Measurements from ENCODE around the gene DICER1.

DICER1 gene

DNA sequence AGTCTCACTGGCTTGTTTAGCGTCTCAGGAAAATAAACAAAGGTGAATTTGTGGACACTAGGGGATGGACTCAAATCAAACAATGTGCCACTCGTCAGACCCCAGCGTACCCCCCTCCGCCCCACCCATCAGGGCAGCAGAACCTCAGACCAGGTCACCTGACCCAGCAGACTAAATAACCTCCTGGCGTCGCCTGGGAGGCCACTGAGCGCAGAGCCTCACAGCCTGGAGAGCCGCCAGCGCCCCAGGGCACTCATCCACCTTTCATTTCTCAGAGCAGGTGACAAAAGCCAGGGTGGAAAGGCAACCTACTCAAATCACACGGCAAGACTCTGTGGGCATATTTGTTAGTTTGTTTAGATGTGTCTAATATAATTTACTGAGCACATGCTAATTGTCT, 100.9 kb downstream of the DICER1 start:
- no peak for DNase-seq (ENCODE audit: low spot score)

GRCh38 chr14:95055318-95055717, 102.0 kb downstream of the DICER1 start:
- DNase-seq (ENCODE audit: low spot score) = no peak

DNA sequence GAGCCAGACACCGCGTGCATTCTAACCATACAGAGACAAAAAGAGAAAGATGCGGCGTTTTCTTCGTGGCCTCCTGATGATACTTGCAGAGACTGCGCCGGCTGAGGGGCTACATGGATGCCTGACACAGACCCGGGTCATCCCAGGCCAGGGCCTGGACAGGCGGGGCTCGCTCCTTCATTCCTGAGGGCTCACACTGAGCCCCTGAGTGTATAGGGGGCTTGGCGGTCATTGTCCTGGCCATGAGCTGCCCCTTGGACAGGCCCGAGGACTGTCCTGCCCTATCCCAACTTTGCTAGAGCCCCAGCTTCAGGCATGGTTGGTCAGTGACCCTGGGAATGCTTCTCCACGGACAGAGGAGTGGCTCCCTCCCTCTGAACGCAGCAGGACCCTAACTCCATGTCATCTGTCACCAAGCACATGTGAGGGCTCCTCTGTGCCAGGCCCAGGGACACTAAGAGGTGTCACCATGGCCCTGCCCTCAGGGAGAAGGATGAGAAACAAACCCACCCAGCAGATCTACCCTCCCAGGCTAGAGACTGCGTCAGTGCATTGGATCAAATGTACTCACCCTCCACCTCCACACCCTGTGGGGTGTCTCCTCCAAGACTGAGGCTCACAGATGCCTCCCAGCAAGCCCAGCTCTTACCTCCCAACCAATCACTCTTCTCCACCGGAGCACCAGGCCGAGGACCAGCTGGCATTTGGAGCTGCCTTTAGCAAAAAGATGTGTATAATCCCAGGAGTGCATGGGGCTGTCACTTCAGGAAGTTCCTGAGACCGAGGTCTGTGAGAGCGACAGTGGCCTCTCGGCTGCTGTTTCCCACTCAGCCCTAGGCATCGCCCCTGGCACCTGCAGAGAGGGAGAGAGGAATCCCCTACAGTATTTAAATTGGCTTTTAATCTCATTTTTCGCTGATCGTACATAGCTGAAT, 102.7 kb downstream of the DICER1 start:
- DNase-seq (ENCODE audit: low spot score) = no peak

DNA sequence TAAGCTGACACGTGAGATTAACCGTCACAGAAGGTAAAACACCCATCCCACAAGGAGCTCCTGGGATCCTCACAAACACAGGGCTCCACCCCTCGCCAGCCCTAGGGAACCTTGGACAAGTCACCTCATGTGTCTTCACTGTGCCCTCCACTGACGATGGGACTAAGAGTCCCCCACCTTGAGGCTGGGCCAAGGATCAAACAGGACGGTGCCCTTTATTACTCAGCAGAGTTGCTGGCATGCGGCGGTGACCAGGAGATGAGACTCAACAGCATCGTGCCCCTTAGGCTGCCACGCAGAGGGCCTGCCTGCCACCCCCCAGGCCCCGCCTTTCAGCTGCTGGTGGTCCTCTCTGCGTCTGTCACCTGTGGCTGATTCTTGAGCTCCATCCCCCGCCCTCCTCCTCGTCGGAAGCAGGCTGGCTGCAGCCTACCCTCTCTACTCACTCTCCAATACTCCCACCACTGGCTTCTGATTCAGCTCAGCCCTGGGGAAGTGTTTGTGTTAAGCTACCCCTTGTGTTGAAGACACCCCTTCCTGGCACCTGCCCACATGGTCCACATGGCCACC, 105.2 kb downstream of the DICER1 start:
- no peak for DNase-seq (ENCODE audit: low spot score)

DNA sequence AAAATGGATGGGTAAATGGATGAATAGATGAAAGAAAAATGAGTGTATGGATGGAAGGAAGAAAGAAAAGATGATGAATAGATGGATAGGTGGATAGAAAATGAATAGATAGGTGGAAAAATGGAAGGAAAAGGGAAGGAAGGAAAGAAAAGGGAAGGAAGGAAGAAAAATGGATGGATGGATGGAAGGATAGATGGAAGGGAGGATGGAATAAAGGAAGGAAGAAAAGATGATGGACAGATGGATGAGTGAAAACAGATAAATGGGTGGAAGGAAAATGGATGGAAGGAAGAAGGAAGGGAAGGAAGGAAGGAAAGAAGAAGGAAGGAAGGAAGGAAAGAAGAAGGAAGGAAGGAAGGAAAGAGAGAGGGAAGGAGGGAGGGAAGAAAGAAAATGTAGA, 107.4 kb downstream of the DICER1 start:
- DNase-seq (ENCODE audit: low spot score) = no peak

DNA sequence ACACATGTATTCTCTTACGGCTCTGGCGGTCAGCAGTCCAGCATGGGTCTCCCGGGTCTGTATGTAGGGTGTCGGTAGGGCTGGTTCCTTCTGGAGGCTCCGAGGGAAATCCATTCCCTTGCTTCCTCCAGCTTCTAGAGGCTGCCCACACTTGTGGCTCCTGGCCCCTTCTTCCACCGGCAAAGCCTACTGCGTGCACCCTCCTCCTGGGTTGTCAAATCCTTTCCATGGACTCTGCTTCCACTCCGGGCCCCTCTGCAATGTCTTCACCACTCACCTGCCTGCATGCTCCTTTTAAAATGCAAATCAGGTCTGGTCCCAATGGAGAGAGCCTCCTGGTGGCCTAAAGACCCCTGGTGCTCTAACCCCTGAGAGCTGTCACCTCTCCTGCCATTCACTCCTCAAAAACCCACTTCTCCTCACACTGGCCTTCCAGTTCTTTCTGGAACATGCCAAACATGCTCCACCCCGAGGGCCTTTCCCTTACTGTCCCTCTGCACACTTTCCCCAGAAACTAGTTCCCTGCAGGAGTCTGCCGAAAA, 108.5 kb downstream of the DICER1 start:
- no peak for DNase-seq (ENCODE audit: low spot score)

DNA sequence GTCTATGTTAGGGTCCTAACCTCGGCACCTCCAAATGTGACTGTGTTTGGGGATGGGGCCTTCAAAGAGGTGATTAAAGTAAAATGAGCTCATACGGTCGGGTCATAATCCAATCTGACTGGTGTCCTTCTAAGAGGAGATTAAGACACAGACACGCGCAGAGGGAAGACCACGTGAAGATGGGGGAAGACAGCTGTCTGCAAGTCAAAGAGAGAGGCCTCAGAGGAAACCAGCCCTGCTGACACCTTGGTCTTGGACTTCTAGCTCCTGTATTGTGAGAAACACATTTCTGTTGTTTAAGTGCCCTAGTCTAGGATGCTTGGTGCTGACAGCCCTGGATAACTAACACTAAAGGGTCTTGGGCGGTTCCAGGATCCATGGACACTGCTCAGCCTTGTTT, 109.6 kb downstream of the DICER1 start:
- no peak for DNase-seq (ENCODE audit: low spot score)

- DNase-seq (ENCODE audit: low spot score) = no peak
These were observed 110.3 kb downstream of the DICER1 start for GRCh38 chr14:95046711-95047681.

DNA sequence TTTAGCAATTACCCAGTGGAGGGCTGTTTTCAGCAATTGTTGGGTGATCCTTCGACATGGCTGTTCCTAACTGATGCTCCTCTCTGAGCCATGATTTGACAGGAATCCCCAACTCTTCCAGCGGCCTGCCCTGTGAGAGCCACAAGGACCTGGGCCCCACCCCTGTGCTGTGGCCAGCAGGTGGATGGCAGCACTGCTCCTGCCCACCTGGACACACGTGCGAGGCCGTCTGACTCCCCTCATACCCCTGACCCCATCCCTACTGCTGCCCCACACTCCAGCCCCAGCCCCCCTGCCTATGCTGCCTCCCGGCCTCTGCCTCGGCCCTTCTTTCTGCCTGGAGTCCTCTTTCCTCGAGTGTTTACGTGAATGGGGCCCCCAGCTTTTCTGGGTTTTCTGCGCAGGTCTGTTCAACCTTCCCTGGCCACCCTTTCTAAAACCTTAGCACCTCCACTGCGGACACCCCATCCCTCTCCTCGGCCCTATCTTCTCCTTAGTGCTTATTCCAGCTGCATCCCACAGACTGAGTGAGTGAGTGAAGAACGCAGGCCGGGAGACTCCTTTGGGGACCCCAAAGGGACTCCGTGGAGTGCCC, 111.4 kb downstream of the DICER1 start:
- no peak for DNase-seq (ENCODE audit: low spot score)

- no peak for DNase-seq (ENCODE audit: low spot score)
These were observed 112.1 kb downstream of the DICER1 start for GRCh38 chr14:95045106-95045701.

GRCh38 chr14:95044463-95045105, 112.7 kb downstream of the DICER1 start:
- no peak for DNase-seq (ENCODE audit: low spot score)

DNA sequence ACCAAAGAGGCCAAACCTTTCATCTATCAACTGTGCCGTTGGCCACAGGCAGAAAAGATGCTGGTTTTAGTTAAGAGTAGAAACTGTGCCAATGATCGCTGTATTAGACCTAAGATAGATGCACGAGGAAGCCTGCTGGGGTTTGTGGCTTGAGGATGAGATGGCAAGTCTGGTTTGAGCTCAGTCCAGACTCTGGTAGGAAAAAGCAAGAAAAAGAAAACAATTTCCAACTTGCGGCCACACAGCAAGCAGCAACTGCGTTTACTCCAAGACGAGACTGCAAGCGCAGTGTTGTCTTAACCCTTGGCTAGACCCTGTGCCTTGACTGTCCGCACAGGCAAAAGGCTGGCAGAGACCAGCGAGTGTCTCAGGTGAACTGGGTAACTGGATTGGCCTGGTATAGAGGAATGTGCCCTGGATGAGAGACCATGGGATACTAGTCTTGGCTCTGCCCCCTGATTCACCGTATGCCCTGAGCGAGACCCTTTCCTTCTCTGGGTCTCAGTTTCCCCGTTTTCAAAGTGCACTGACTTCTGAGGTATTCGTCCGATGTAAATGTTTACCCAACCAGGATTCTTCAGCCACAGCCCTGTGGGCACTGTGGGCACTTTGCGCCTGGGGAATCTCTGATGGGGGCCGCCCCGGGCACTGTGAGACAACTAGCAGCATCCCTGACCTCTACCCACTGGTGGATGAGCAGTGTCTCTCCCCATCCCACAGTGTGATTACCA, 113.4 kb downstream of the DICER1 start:
- no peak for DNase-seq (ENCODE audit: low spot score)

GRCh38 chr14:95043314-95043713, 114.0 kb downstream of the DICER1 start:
- no peak for DNase-seq (ENCODE audit: low spot score)

GRCh38 chr14:95041477-95042020, 115.8 kb downstream of the DICER1 start:
- no peak for DNase-seq (ENCODE audit: low spot score)

DNA sequence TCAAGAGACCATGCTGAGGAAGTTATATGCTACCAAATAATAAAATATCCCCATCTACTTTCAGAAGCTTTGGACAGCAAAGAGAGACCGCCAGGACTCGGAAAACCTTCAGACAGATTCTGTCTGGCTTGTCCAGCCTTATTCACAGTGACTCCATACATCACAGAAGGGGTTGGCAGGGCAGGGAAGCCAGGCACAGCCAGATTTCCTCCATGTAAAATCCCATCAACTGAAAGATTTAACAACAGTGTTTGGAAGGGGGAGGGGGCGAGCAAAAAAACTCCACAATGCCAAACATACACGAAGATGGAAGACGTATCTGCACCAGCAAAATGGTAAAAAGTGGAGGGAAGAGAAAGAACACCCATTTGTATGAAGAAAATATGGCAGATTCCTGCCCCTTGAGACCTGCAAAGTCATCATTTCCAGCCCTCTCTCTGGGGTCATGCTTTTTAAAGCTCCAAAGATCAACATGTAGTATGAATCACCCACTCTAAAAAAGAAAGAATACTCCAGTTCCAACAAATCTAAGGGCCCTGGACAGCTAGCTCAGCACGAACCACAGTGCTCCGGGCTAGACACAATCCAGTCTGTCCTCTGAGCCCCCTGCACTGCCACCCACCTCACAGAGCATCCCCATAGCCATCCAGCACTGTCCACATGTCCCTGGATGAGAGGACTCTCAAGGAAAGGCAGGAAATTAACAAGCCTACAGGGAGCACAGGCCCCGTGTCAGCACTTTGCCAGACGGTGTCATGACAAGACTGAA, 116.4 kb downstream of the DICER1 start:
- no peak for DNase-seq (ENCODE audit: low spot score)

DNA sequence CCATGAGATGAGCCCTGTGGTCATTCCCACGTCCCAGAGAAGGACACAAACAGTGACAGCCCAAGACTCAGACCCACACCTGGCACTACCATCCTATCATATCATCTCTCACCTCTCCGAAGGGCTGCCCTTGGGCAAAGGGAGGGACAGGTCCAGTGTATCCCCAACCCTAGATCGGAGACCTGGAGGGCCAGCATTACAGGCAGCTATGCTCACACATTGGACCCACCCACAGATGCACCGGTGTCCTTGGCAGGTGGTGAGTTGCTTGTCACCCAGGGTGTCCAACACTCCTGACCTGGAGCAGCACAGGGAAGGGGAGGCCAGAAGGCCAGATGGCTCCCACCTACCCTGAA, 117.4 kb downstream of the DICER1 start:
- no peak for DNase-seq (ENCODE audit: low spot score)

DNA sequence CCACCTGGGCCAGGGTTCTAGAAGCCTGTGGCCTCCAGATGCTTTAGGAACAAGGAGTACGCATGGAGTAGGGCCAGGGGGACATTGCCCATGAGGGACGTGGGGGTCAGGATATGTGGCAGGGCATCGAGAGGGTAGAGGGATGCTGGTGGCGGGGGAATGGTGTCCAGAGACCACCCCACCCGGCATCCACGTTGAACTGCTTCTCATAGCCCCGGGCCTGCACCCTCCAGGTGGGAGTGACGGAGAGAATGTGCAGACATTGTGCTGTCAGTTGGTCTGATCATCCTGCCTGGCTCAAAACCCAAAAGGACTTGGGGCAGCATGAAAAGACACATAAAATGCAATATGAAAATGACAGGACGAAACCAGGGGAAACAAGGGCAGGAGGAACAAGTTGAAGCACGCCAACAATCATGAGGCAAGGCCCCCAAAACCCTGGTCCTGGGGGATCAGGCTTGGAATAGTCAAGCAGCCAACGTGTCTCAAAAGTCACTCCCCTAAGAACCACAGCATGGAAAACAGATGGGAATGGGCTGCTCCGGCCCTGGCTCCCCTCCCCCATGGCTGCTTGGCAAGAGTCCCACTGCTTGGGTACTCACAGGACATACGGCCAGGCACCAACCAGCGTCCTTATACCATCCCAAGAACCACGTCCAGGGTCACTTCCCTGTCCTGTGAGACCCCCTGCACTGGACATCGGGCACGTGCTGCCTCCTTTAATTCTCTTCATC, 117.9 kb downstream of the DICER1 start:
- DNase-seq (ENCODE audit: low spot score) = no peak

DNA sequence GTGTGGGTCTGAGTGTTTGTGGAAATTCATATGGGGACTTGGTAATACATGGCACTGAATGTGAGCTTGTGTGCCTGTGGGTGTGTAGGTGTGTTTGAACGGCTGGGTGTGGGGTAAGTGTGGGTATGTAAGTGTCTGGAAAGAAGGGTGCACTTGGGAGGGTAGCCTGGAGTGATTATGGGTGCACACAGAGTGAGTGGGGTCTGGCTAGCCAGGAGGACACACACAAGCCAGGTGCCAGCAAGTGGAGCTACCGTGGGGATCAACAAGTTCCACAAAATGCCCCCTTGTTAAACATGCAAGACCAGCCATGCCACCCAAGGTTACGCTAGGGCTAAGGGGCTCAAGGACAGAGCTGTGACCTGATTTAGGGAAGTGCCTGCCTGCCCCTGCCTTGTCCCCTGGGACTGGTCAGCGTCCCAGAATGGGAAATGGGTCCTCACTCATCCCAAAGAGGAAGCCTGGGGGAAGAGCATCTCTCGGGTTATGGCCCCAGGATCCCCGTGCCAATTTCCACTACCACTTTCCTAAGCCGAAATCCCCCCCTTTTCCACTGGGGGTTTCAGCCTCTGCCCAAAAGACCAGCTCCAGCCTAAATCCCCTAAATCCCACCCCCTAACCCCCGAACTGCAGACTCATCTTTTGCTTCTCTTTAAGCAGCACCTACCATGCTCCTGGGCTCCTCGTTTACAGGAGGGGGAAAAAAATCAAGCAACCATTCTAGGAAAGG, 118.6 kb downstream of the DICER1 start:
- no peak for DNase-seq (ENCODE audit: low spot score)
